H1 (cell line): ENCODE measurements around the gene NLK. TPM values are rescaled to one million over a fixed set of nuclear protein-coding genes. Genes with fewer than 3 reads are reported as not detected.

Source experiments
- CTCF ChIA-PET: fragments of 300-600 bp; sonication (Branson Sonifier 250); formaldehyde crosslinking; loops from one replicate; lab custom pipeline; 2021; ENCODE audit not compliant: partially characterized antibody; lab: Charles Lee
- POLR2A ChIA-PET: fragments of 300-600 bp; sonication (Branson Sonifier 250); formaldehyde crosslinking; loops from one replicate; lab custom pipeline; 2021; ENCODE audit warnings: inconsistent platforms; ENCODE audit not compliant: partially characterized antibody; lab: Charles Lee
- DNase-seq, 2 experiments: peaks; one replicate each; pipeline versions ENCODE4 v3.0.0 to v3.0.0-alpha.2; 2010 to 2022; ENCODE audit warnings: low spot score in 2 of 2, low read depth in 1 of 2, mixed read lengths in 1 of 2
- FAIRE-seq: peaks from 2 replicates; lab custom pipeline; 2011; peaks lifted over from hg19 to GRCh38; lab: Jason Lieb, UNC
- H2AFZ ChIP-seq: 2 replicates; pipeline ENCODE4 v1.8.1; 2012; ENCODE audit warnings: low read length, inconsistent platforms
- H2AK5ac ChIP-seq: 2 replicates; pipeline ENCODE4 v1.6.1; 2013; ENCODE audit warnings: low read depth, low read length
- H2BK120ac ChIP-seq: replicated peaks from 2 replicates; pipeline ENCODE3; 2013; ENCODE audit warnings: low read depth, low read length, inconsistent platforms
- H2BK12ac ChIP-seq: 2 replicates; pipeline ENCODE4 v1.6.1; 2013; ENCODE audit warnings: low read depth, low read length
- H2BK15ac ChIP-seq: 2 replicates; pipeline ENCODE4 v1.6.1; 2013; ENCODE audit warnings: low read length
- H2BK20ac ChIP-seq: 2 replicates; pipeline ENCODE4 v1.6.1; 2013; ENCODE audit warnings: low read length
- H2BK5ac ChIP-seq: 2 replicates; pipeline ENCODE4 v1.6.1; 2013; ENCODE audit warnings: low read depth, low read length
- H3K14ac ChIP-seq: 2 replicates; pipeline ENCODE4 v1.6.1; 2013; ENCODE audit warnings: inconsistent platforms; ENCODE audit not compliant: insufficient read length
- H3K18ac ChIP-seq: 2 replicates; pipeline ENCODE4 v1.6.1; 2013; ENCODE audit warnings: low read length; ENCODE audit errors: extremely low read depth
- H3K23ac ChIP-seq: 2 replicates; pipeline ENCODE4 v1.6.1; 2013; ENCODE audit warnings: inconsistent platforms; ENCODE audit not compliant: insufficient read length
- H3K23me2 ChIP-seq: 2 replicates; pipeline ENCODE4 v1.6.1; 2013; ENCODE audit warnings: low read depth, low read length
- H3K27ac ChIP-seq: 2 replicates; pipeline ENCODE4 v1.6.1; 2011; ENCODE audit warnings: low read depth, low read length, inconsistent platforms
- H3K27me3 ChIP-seq, 4 experiments: replicated peaks in 1 of 4; 1 replicate in 1 of 4; 2 replicates in 3 of 4; pipeline versions ENCODE4 v1.6.1 to v1.8.1; 2011 to 2013; ENCODE audit warnings: low read length in 3 of 4, mild to moderate bottlenecking in 3 of 4, inconsistent platforms in 2 of 4, mixed read lengths in 2 of 4, moderate library complexity in 1 of 4; ENCODE audit not compliant: control insufficient read depth in 3 of 4, insufficient read depth in 3 of 4; ENCODE audit errors: extremely low read depth in 1 of 4
- H3K36me3 ChIP-seq, 4 experiments: 2 replicates each; pipeline versions ENCODE4 v1.6.1 to v1.8.1; 2011 to 2013; ENCODE audit warnings: mild to moderate bottlenecking in 4 of 4, low read length in 3 of 4, moderate library complexity in 2 of 4, control low read depth in 1 of 4, inconsistent platforms in 1 of 4; ENCODE audit not compliant: insufficient read depth in 4 of 4, control insufficient read depth in 2 of 4
- H3K4ac ChIP-seq: replicated peaks from 2 replicates; pipeline ENCODE3; 2013; ENCODE audit warnings: low read length, low read depth, mixed read lengths, inconsistent platforms; ENCODE audit not compliant: insufficient read length
- H3K4me1 ChIP-seq, 4 experiments: replicated peaks in 1 of 4; 1 replicate in 1 of 4; 2 replicates in 3 of 4; pipeline versions ENCODE4 v1.6.1 to v1.8.1; 2011 to 2013; ENCODE audit warnings: low read length in 3 of 4, inconsistent platforms in 2 of 4, mixed read lengths in 1 of 4; ENCODE audit not compliant: insufficient read depth in 4 of 4, control insufficient read depth in 3 of 4
- H3K4me2 ChIP-seq, 2 experiments: 2 replicates each; pipeline versions ENCODE4 v1.6.1 to v1.8.1; 2011 to 2013; ENCODE audit warnings: low read depth in 2 of 2, low read length in 2 of 2, control low read depth in 1 of 2, inconsistent platforms in 1 of 2, mild to moderate bottlenecking in 1 of 2; ENCODE audit not compliant: insufficient read depth in 1 of 2
- H3K4me3 ChIP-seq, 4 experiments: fragments of 200-600, 300-600 bp in 1 of 4; sonication (generic), shearing (Covaris generic), sonication (Bioruptor Twin) in 1 of 4; 2 replicates each; pipeline versions ENCODE4 v1.5.1 to v1.8.1; 2011 to 2016; ENCODE audit warnings: low read length in 4 of 4, low read depth in 3 of 4, control low read depth in 2 of 4, inconsistent platforms in 2 of 4, mild to moderate bottlenecking in 2 of 4, mixed read lengths in 1 of 4, moderate library complexity in 1 of 4; ENCODE audit not compliant: insufficient read depth in 2 of 4; ENCODE audit errors: extremely low read depth in 1 of 4
- H3K56ac ChIP-seq: replicated peaks from 2 replicates; pipeline ENCODE3; 2013; ENCODE audit warnings: low read depth, mild to moderate bottlenecking, mixed read lengths, low read length, inconsistent platforms; ENCODE audit not compliant: insufficient read length
- H3K79me1 ChIP-seq: 2 replicates; pipeline ENCODE4 v1.6.1; 2013; ENCODE audit warnings: low read depth, low read length, control low read depth
- H3K79me2 ChIP-seq, 2 experiments: 2 replicates each; pipeline versions ENCODE4 v1.6.1 to v1.8.1; 2012 to 2013; ENCODE audit warnings: low read length in 2 of 2, mild to moderate bottlenecking in 2 of 2, inconsistent platforms in 1 of 2; ENCODE audit not compliant: insufficient read depth in 2 of 2, control insufficient read depth in 1 of 2
- H3K9ac ChIP-seq, 4 experiments: replicated peaks in 1 of 4; 1 replicate in 1 of 4; 2 replicates in 3 of 4; pipeline versions ENCODE4 v1.6.1 to v1.8.1; 2011 to 2013; ENCODE audit warnings: low read depth in 3 of 4, low read length in 3 of 4, control low read depth in 2 of 4, mild to moderate bottlenecking in 2 of 4, moderate library complexity in 2 of 4, inconsistent platforms in 1 of 4; ENCODE audit errors: extremely low read depth in 1 of 4
- H3K9me3 ChIP-seq, 2 experiments: 2 replicates each; pipeline versions ENCODE4 v1.6.1 to v1.8.1; 2012 to 2013; ENCODE audit warnings: mild to moderate bottlenecking in 2 of 2, moderate library complexity in 2 of 2, control low read depth in 1 of 2, inconsistent platforms in 1 of 2, low read depth in 1 of 2, low read length in 1 of 2, mixed read lengths in 1 of 2; ENCODE audit not compliant: insufficient read depth in 2 of 2
- H4K20me1 ChIP-seq, 2 experiments: replicated peaks in 1 of 2; 2 replicates each; pipeline versions ENCODE3 to v1.8.1; 2011 to 2013; ENCODE audit warnings: inconsistent platforms in 2 of 2, low read length in 2 of 2, mild to moderate bottlenecking in 1 of 2; ENCODE audit not compliant: insufficient read depth in 2 of 2, control insufficient read depth in 1 of 2
- H4K5ac ChIP-seq: 2 replicates; pipeline ENCODE4 v1.6.1; 2013; ENCODE audit warnings: low read length, low read depth, mixed read lengths, inconsistent platforms; ENCODE audit not compliant: insufficient read length
- H4K8ac ChIP-seq: 2 replicates; pipeline ENCODE4 v1.8.0; 2013; ENCODE audit warnings: mild to moderate bottlenecking, moderate library complexity, low read length, inconsistent platforms; ENCODE audit not compliant: insufficient read depth; ENCODE audit errors: extremely low read depth
- H4K91ac ChIP-seq: replicated peaks from 2 replicates; pipeline ENCODE3; 2013; ENCODE audit warnings: low read length, mixed read lengths, inconsistent platforms; ENCODE audit not compliant: insufficient read length
- ATF3 ChIP-seq: IDR thresholded peaks from 2 replicates; pipeline ENCODE4 v1.6.1; 2011; ENCODE audit warnings: low read depth, mild to moderate bottlenecking, low read length; ENCODE audit not compliant: insufficient read depth
- BCL11A ChIP-seq, 2 experiments: IDR thresholded peaks; one replicate each; pipeline ENCODE4 v1.6.1; 2011; ENCODE audit warnings: low read depth in 2 of 2, low read length in 2 of 2, mild to moderate bottlenecking in 2 of 2
- CHD1 ChIP-seq: IDR thresholded peaks from 2 replicates; pipeline ENCODE4 v1.6.1; 2012; ENCODE audit warnings: low read depth, low read length, improper control_type of control experiment
- HDAC2 ChIP-seq, 2 experiments: fragments of 300-600 bp in 1 of 2; sonication (generic) in 1 of 2; IDR thresholded peaks; 2 replicates each; pipeline ENCODE4 v1.6.1; 2011 to 2012; ENCODE audit warnings: low read depth in 2 of 2, low read length in 2 of 2, mild to moderate bottlenecking in 2 of 2, moderate library complexity in 2 of 2, borderline replicate concordance in 1 of 2, inconsistent platforms in 1 of 2
- JUND ChIP-seq: IDR thresholded peaks from 2 replicates; pipeline ENCODE4 v1.6.1; 2011; ENCODE audit warnings: mild to moderate bottlenecking, improper control_type of control experiment, low read length
- PHF8 ChIP-seq: fragments of 200-600 bp; sonication (generic); conservative IDR thresholded peaks from 2 replicates; pipeline ENCODE4 v1.7.1; 2012; ENCODE audit warnings: low read depth, mild to moderate bottlenecking, inconsistent platforms, low read length, moderate library complexity
- POLR2A ChIP-seq, 2 experiments: IDR thresholded peaks; 1 replicate in 1 of 2; 2 replicates in 1 of 2; pipeline ENCODE4 v1.6.1; 2011; ENCODE audit warnings: low read depth in 2 of 2, low read length in 2 of 2, mild to moderate bottlenecking in 2 of 2; ENCODE audit errors: control extremely low read depth in 1 of 2
- SP4 ChIP-seq: IDR thresholded peaks from 2 replicates; pipeline ENCODE4 v1.6.1; 2012; ENCODE audit warnings: low read length, inconsistent platforms
- TAF1 ChIP-seq: IDR thresholded peaks from 2 replicates; pipeline ENCODE4 v1.6.1; 2011; ENCODE audit warnings: mild to moderate bottlenecking, low read depth, low read length
- TAF7 ChIP-seq: optimal IDR thresholded peaks from 2 replicates; pipeline ENCODE3; 2011; ENCODE audit warnings: low read depth, mild to moderate bottlenecking, inconsistent platforms, low read length, moderate library complexity, borderline replicate concordance
- WGBS, 2 experiments: shearing (Covaris generic) in 1 of 2; methylation state at CpG; one replicate each; pipeline versions ENCODE4 v1.1.6 to v1.1.7; 2013 to 2015; ENCODE audit warnings: low lambda C conversion rate in 2 of 2, mixed read lengths in 2 of 2, inconsistent platforms in 1 of 2, low coverage in 1 of 2, missing lambda C conversion rate in 1 of 2; ENCODE audit not compliant: insufficient replicate concordance in 2 of 2, insufficient coverage in 1 of 2, insufficient read length in 1 of 2; ENCODE audit errors: extremely low coverage in 1 of 2, missing lambda C conversion rate in 1 of 2; 5-methylcytosine and 5-hydroxymethylcytosine counted together
- polyA plus RNA-seq, 7 experiments: library from polyadenylated mRNA; depleted of rRNA in 3 of 7; stranded (reverse) in 5 of 7; unstranded in 2 of 7; fragments of >200 nt in 5 of 7; fragments of 200-250 nt in 2 of 7; gene quantifications; 1 replicate in 5 of 7; 2 replicates in 1 of 7; 4 replicates in 1 of 7; pipeline versions ENCODE4 v1.2.1 to v1.2.3, GENCODE V29; 2011 to 2013; ENCODE audit warnings: missing spikeins in 2 of 7, mixed read lengths in 2 of 7
- total RNA-seq: library from RNA; stranded (reverse); fragmentation: NEBNext Ultra II Directional; extraction: Animal tissue kit (Norgen Biotek cat#: 25700); gene quantifications from 2 replicates; pipeline ENCODE4 v1.2.1, GENCODE V29; 2021
- TF ChIP-seq, protein P1 (sequence below): IDR thresholded peaks from 2 replicates; pipeline ENCODE4 v1.6.1; 2012; ENCODE audit warnings: inconsistent platforms
- TF ChIP-seq, protein P2 (sequence below): IDR thresholded peaks from 2 replicates; pipeline ENCODE4 v1.6.1; 2011; ENCODE audit warnings: low read length, improper control_type of control experiment

NLK gene
- total and polyA plus RNA-seq, 2 of the 8 experiments (the other 6 are each of a cell fraction or from before 2014, with no cell fraction given): 30.8 to 49.9 TPM

DNA sequence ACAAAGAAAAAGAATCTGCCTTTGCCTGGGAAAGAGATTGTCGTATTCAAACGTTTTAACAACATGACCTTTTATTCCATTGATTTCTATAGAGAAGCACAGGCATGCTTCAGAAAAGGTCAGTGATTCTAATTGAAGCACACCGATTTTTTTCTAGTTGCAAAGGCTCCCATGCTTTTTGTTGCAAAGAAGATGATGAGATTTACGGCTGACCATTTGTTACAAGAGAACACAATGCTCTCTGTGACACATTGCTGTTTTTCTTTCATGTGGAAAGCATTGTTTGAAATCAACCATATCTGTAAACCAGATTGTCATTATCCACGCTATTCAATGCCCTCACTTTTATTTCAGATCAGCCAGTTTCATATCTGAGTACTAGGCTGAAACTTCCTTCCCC is 99.8 kb downstream of the NLK start:
- Histone ChIP-seq H3K14ac (no peak overlapping the region), H3K27ac (no peak overlapping the region), H2BK12ac (no peak overlapping the region), H3K56ac (no peak overlapping the region), H2AFZ (no peak overlapping the region), H3K27me3 (no peaks in the 10 kb centered on the region), H2BK5ac (no peak overlapping the region), H3K23me2 (no peaks in the 10 kb centered on the region), H2AK5ac (no peak overlapping the region), H3K36me3 (0 out of 8 replicates have a peak, but pooled peaks cover 0 to 4% (median 0%) of the 10 kb centered on the region in 4 experiments), H3K4ac (no peak overlapping the region), H3K9me3 (no peaks in the 10 kb centered on the region), H4K20me1 (no peaks in the 10 kb centered on the region), H3K9ac (no peak overlapping the region), H3K18ac (no peak overlapping the region), H2BK120ac (no peak overlapping the region), H4K8ac (no peak overlapping the region), H3K79me1 (no peaks in the 10 kb centered on the region), H2BK15ac (no peak overlapping the region), H3K23ac (no peak overlapping the region), H3K4me3 (no peak overlapping the region), H3K79me2 (no peaks in the 10 kb centered on the region), H4K91ac (no peak overlapping the region), H3K4me2 (no peak overlapping the region), H3K4me1 (no peaks in the 10 kb centered on the region), H2BK20ac (no peak overlapping the region), H4K5ac (no peak overlapping the region)
- POLR2A ChIA-PET: no interaction called here
- 61% methylated on average over 5 of the region's 5 CpGs; no CpG with 5 or more reads in 1 of the 2 experiments for WGBS, 2 experiments
- FAIRE-seq: no peak
- CTCF ChIA-PET: interaction anchor here (0.8 kb wide), 1 partner anchor 17 kb away, joined by 3 read pairs; no protein-coding TSS in a partner anchor
- no peak for DNase-seq
- TF ChIP-seq BCL11A (IDR thresholded peaks at IDR 0.05; ENCODE audit: low read depth in 2 of 2, low read length in 2 of 2): no peak
- TF ChIP-seq TAF7: no peak
- no peak for TF ChIP-seq SP4
- no peak for TF ChIP-seq PHF8
- no peak for TF ChIP-seq TAF1
- TF ChIP-seq HDAC2 (IDR thresholded peaks at IDR 0.05; ENCODE audit: borderline replicate concordance in 1 of 2, low read depth in 2 of 2, low read length in 2 of 2): no peak
- no peak for TF ChIP-seq JUND
- TF ChIP-seq, protein P1, sequence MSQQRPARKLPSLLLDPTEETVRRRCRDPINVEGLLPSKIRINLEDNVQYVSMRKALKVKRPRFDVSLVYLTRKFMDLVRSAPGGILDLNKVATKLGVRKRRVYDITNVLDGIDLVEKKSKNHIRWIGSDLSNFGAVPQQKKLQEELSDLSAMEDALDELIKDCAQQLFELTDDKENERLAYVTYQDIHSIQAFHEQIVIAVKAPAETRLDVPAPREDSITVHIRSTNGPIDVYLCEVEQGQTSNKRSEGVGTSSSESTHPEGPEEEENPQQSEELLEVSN: no peak
- no peak for TF ChIP-seq POLR2A (IDR thresholded peaks at IDR 0.05; ENCODE audit: control extremely low read depth in 1 of 2, low read depth in 2 of 2, low read length in 2 of 2)
- TF ChIP-seq, protein P2, sequence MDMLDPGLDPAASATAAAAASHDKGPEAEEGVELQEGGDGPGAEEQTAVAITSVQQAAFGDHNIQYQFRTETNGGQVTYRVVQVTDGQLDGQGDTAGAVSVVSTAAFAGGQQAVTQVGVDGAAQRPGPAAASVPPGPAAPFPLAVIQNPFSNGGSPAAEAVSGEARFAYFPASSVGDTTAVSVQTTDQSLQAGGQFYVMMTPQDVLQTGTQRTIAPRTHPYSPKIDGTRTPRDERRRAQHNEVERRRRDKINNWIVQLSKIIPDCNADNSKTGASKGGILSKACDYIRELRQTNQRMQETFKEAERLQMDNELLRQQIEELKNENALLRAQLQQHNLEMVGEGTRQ: no peak
- TF ChIP-seq CHD1: no peak
- TF ChIP-seq ATF3: no peak
